ENCODE measurements around the gene NARF.
"Not testable (repeated sequence)": the region's sequence is repeated elsewhere in the genome, so short reads cannot be mapped to it uniquely, and the experiment has no call there.

NARF gene

DNA sequence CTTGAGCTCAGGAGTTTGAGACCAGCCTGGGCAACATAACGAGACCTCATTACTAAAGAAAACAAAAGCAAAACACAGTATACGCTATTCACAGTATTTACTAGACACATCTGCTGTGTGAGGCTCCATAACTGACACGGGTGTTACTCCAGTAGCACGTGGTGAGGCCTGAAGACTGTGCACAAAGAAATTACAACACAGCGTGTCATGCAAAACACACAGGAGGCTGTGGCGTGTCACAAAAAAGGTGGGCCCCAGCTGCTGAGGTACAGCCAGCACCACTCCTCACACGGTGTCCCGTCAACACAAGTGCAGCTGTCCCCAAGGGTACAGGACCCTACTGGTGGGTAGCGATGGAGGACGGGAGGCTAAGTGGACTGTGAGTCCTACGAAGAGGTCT lies 10.7 kb upstream of the NARF start:
- DNase-seq (ENCODE audit: low spot score) = no peak

DNA sequence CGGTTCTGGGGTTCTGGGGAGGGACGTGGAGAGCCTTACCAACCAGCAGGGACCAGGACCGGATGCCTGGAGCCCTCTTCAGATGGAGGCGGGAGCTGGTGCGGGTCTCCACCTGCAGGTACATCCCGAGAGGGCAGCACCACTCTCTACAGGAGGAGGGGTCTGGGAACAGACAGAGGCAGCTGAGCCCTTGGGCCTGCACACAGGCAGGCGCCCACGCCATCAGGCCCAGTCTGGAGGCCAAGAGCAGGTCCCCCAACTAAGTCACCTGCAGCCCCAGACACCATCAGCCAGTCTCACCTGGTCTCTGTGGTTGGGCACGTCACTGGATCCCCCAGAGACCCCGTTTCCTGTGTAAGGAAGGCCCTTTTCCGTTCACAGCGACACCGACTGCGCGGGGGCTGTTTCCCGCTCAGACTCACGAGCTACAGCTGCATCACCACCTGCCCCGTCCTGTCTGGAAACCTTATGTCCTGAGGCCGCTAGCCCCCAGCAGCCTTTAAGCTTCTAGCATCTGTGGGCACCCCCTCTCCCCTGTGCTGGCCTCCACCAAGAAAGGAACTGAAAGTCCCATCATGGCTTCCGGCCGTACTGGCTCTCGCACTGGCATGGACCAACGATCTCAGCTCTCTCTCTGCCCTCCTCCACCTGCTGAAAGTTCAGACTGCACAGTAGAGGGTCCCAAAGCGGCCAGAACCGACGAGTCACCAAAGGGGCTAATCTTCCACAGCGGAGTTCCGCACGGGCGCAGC lies 9.2 kb upstream of the NARF start:
- DNase-seq (ENCODE audit: low spot score) = peak; percentile 83

DNA sequence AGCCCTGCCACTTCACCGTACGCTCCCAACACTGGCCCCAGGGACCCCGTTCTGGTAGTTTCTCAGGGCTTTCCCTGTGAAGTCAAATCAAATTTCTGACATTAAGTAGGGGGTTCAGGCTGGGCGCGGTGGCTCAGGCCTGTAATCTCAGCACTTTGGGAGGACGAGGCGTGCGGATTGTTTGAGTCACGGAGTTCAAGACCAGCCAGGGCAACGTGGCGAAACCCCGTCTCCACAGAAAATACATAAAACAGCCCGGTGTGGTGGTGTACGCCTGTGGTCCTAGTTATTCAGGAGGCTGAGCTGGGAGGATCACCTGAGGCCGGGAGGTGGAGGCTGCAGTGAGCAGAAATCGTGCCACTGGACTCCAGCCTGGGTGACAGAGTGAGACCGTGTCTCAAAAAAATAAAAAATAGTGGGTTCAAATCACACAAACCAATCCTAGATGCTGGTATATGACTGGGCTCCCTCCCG lies 8.6 kb upstream of the NARF start:
- no peak for DNase-seq (ENCODE audit: low spot score)

DNA sequence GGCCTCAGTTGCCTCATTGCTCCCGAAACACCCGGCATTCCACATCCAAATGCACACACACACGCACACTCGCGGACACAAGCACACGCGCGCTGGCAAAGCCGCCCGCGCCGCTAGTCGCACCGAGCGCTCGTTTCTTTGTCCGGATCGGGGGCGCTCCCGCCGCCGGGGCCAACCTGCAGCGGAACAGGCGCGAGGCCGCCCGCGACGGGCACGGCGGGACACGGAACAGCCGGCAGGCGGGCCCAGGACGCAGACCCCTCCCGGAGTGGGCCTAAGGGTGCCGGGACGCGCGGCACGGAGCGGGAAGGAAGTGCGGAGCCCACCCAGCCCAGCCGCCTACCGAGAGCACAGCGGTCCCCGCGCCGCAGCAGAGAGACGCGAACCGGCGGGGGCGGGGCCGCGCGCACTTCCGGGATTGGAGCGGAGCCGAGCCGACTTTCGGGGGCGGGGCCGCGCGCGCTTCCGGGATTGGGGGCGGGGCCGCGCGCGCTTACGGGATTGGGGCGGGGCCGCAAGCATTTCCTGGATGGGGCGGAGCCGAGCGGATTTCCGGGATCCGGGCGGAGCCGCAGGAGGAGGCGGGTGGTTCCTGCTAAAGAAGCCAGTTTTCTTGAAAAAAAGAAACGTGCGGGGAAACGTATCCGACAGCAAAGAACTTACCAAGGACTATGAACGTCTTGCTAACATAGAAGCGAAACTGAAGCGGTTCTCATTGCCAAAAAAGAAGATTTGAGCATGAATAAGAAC lies 8.0 kb upstream of the NARF start, which contains the start of gene CYBC1:
TSS of gene CYBC1 (minus strand) at position 396 of the 750 bp plus-strand sequence. CDS start 1,498 bp downstream, outside the sequence.
- DNase-seq (ENCODE audit: low spot score) = peak; percentile 89

DNA sequence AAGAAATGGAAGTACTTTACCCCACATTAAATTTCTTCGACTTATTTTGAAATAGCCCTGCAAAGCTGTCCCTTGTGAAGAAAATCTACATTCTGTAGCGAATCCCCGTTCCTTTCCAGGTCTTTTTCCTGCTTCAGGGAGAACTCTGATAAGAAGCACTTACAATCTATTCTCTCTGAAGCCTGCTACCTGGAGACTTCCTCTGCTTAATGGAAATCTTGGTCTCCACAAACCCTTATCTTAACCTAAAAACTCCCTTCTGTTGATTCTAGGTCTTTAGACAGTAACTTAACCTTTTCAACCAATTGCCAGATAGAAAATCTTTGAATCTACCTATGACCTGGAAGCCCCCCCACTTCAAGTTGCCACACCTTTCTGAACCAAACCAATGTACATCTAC lies 6.4 kb upstream of the NARF start:
- no peak for DNase-seq (ENCODE audit: low spot score)

DNA sequence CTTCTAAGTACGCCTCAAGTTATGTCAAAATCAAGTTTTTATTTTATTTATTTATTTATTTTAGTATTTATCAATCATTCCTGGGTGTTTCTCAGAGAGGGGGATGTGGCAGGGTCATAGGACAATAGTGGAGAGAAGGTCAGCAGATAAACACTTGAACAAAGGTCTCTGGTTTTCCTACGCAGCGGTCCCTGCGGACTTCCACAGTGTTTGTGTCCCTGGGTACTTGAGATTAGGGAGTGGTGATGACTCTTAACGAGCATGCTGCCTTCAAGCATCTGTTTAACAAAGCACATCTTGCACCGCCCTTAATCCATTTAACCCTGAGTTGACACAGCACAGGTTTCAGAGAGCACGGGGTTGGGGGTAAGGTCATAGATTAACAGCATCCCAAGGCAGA lies 5.4 kb upstream of the NARF start:
- not testable (repeated sequence) for DNase-seq (ENCODE audit: low spot score)

DNA sequence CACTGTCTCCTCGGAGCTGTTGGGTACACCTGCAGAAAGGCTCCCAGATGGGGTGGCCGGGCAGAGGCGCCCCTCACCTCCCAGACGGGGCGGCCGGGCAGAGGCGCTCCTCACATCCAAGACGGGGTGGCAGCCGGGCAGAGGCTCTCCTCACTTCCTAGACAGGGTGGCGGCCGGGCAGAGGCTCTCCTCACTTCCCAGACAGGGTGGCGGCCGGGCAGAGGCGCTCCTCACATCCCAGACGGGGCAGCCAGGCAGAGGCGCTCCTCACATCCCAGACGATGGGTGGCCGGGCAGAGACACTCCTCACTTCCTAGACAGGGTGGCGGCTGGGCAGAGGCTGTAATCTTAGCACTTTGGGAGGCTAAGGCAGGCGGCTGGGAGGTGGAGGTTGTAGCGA lies 4.8 kb upstream of the NARF start:
- not testable (repeated sequence) for DNase-seq (ENCODE audit: low spot score)

DNA sequence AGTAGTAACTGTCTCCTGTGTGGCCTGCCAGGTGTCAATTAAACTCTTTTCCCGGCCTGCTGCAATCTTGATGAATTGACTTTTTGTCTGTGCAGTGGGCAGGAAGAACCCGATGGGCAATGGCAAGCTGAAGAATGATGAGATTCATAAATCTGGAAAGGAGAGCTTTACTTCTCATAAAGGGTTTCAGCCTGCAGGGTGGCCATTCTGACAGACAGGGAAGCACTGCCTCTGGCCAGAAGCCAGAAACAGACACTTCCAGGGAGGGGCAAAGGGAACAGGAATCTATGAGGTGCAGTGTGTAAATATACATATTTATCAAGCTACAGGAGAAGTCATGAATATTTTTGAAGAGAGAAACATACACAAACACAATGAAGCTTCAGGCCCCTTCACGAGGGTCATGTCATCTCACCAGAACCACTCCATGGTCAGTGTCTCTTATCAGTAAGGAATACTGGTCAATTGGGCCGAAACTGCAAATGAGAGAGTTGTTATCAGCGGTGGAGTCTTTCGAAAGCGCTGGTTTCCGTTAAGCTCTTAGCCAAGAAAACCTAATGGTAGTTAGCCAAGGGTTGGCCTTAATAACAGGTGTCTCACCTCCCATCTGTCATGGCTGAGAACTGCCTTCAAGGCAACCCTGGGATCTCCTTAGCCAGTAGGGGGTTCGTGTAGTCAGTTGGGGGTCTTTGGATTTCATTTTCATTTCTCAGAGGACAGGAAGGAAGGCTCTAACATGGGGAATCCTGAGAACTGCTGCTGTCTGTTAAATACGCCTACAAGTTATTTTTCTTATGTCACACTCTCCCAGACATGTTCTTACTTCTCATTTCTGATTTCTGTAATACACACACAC lies 1.2 kb upstream of the NARF start:
- no peak for DNase-seq (ENCODE audit: low spot score)

DNA sequence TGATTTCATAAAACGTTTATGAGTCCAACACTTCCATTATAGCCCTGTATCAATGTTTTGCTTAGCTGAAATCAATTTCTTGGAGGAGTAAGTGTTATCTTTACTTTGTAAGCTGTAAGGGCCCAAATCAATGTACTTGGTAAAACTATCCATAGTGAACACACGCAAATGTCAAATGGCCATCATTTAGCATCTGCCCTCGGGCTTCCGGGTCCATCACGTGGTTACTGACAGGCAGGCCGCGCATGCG lies 687 bp upstream of the NARF start:
- DNase-seq (ENCODE audit: low spot score) = peak; percentile 93

DNA sequence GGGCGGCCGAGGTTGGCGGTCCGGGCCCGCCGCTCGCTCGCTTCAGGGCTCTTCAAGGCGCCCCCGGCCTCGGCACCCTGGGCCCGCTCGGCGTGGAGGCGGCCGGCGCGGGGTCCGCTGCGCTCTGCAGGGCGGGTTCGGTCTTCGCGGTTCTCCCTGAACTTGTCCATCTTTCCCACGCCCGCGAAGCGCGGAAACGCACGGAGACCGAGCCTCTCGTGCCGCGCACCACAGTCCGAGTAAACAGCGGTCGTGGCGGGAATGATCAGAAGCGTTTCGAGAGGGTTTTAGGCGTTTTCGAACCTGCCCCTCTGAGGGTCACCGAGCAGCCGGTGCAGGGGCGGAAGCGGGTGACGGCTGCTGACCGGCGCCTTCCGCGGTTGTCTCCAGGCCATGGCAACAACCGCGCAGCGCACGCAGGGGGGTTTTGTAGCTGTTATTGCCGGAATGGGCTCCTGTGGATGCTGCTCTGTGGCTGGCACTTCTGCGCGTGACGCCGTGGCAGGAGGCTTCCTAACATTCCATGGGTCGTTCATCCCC lies 414 bp downstream of the NARF start:
- DNase-seq (ENCODE audit: low spot score) = no peak

DNA sequence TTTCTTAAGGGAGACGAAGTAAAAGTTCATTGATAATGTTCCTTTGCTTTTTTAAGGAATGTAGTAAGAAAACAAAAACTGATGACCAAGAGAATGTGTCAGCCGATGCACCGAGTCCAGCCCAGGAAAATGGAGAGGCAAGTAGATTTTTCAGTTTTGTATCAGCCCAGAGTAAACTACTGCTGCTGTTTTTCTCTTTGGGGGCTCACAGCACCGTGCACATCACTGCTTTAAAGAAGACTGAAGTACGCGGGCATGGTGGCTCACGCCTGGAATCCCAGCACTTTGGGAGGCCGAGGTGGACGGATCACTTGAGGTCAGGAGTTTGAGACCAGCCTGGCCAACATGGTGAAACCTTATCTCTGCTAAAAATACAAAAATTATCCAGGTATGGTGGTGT lies 1.4 kb downstream of the NARF start:
- not testable (repeated sequence) for DNase-seq (ENCODE audit: low spot score)

DNA sequence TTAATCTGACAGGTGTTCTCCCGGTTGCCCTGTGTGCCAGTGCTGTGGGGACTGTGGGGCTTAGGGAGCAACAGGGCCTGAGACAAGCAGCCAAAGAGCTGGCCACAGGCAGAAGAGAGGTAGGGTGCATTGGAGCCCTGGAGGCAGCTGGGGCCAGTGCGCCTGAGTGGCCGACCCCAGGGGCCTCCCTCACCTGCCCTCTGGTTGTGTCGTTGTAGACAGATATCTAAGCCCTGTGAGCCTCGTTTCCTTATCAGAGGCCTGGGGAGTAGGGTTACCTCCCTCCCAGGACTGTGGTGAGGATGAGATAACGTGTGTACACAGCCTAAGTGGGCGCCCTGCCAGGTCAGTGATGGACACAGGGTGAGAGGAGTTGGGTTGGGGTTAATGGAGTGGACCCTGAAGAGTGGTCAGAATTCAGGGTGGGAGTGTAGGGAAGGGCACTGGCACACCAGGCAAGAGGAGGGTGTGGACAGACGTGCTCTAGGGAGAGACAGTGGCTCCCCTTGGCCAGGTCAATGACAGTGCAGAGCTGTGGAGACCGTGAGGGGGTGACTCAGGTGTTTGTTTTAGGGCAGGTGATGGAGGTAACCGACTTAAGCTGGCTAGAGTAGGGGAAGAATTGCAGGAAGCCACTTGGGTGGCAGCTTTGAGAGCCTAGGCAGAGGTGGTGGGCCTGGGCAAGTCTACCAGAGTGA lies 3.4 kb downstream of the NARF start:
- no peak for DNase-seq (ENCODE audit: low spot score)

DNA sequence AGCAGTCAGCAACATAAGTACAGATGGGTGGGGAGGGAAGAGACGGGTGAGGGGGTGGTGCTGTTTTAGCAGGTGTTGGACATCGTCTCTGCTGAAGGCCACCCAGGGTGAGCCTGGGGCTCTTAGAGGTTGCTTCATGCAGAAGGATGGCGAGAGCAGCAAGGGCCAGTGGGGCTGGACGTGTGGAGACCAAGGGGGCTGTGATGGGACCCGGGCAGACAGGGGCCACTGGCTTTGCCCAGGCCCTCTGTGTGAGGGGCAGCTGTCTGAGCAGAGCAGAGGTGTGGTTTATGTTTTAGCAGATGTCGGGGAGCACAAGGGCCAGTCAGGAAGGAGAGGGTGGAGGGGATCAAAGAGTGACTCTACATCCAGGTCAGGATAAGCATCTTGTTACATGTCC lies 4.8 kb downstream of the NARF start:
- DNase-seq (ENCODE audit: low spot score) = no peak

DNA sequence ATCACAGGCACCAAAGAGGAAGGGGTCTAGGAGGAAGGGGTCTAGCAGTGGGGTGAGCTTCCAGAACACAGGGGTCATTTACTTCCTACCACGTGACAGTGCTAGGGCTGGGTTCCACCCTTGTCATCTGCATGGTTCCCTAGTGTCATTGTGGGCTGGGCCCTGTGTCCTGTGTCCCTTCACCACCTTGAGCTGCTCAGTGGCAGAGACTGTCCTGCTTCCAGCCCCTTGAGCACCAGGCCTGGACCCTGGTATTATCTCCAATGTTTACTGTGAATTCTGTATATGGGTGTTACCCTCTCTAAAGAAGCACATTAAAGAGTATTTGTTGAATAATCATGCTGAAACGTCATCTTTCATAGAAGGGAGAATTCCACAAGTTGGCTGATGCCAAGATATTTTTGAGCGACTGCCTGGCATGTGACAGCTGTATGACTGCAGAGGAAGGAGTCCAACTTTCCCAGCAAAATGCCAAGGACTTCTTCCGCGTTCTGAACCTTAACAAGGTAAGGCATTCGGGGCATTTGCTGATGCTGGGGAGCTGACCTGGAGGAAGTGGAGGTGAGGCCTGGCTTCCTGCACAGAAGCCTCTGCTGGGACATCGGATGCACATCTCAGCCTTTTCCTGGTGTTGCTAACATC lies 5.5 kb downstream of the NARF start:
- no peak for DNase-seq (ENCODE audit: low spot score)

DNA sequence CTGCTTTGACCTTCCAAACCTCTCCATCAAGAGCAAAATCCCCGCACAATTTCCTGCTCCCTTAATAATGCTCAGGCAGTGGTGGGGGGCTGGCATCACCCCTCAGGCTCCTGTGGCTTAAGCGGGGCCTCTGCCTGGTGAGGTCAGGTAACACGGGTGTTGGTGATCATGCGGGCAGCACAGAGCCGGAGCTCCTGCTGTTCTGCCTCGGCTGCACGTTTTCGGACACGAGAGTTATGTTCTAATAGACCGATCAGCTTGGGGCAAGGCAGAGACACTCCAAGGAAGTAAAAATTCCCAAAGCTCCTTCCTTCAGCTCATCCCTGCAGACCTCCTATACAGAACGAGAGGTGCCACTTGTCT lies 6.0 kb downstream of the NARF start:
- no peak for DNase-seq (ENCODE audit: low spot score)

DNA sequence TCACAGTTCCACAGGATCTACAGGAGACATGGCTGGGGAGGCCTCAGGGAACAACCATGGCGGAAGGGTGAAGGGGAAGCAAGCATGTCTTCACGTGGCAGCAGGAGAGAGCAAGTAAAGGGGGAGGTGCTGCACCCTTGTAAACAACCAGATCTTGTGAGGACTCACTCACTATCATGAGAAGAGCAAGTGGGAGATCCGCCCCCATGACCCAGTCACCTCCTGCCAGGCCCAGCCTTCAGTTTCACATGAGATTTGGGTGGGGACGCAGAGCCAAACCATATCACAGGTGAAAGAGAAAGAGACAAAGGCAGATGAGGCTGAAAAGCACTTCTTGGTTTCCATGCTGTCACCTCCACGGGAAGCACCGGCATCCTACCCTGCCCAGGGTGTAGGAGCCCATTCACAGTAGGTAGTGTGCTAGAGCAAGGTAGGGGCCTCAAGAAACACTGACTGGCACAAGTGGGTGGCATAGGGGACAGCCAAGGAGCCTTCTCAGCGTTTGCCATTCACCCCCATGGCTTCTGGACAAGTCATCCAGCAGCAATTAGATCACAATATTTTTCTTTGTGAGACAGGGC lies 6.6 kb downstream of the NARF start:
- DNase-seq (ENCODE audit: low spot score) = no peak

DNA sequence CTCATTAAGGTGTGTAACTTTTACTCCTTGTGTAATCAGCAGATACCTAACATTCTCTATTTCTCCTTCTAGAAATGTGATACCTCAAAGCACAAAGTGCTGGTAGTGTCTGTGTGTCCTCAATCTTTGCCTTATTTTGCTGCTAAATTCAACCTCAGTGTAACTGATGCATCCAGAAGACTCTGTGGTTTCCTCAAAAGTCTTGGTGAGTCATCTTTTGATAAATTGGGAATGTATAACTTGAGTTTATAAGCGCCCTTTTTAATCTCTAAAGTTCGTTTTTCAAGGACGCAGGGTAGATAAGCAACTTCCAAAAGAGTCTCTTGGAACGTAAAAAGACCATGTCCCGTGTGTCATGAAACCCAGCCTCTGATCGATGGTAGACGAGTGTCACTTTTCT lies 10.2 kb downstream of the NARF start:
- no peak for DNase-seq (ENCODE audit: low spot score)

DNA sequence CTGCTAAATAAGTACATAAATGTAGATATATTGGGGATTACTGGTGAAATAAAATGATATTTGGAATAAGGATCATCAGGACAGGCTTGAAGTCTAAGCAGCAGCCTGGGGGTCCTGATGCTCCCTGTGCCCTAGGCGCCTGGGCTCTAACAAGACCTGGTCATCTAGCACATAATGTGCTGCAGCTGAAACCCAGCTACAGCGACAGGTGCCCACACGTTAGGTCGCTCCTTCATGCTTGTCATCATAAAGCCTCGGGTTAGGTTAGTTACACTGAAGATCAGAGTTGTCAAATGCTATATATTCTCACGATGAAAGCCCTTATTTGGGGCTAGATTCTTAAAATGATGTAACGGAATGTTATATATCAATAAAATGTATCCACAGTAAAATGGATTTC lies 11.5 kb downstream of the NARF start:
- DNase-seq (ENCODE audit: low spot score) = no peak

DNA sequence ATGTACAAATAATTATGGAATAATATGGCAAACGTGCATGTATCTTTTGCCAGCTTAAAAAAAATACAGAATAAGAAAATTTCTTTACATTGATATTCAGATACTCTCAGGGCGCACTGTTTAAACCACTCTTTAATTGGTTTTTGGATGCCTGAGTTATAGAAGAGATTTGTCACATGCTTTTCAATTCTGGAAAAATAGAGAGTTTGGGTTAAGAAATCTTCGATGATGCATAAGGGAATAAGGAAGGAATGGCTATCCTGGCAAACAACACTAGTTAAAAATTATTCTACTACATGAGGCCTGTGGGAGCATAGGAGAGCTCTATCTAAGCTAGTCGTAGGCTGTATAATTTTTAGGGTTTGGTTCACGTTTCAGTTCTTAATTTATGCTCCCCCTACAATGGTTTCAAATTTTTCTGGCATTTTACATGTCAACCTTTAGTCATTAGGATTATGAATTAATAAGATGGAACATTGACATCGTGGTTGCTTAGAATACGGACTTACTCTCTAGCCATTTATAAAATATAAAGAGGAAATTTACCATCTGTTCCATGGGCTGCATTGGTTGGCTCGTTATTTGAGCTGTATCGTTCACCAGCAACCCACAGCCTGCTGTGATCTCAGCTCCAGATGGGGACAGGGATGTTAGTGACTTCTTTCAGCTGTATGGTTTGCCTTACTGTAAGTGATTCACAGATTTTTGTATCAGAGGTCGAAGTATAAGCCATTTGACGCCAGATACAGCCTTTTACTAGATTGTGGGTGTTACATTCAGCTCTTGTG lies 15.9 kb downstream of the NARF start:
- no peak for DNase-seq (ENCODE audit: low spot score)

DNA sequence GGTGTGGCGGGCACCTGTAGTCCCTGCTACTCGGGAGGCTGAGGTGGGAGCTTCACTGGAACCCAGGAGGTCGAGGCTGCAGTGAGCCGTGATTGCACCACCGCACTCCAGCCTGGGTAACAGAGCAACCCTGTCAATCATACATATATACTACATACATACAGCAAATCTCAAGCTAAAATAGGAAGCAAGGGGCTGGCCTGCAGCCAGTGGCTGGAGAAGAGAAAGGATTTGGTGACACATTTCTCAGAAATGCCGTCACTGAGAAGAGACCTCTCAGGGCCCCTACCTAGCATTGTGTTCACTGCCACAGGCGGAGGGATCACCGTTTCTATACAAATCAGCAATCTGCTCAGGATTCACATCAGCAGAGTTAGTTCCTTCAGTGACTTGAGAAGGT lies 16.9 kb downstream of the NARF start:
- DNase-seq (ENCODE audit: low spot score) = no peak

Measured in germinal center (tissue), 1 donor.